DND-41 (cell line): Measurements from ENCODE around the gene KIT.

ENCODE experiments used
- ATAC-seq: fragments of 200-7000 bp; cut with Tn5 transposase; 3 replicates; pipeline ENCODE4 v1.9.1; 2021; ENCODE audit warnings: low read depth; ENCODE audit not compliant: insufficient read depth
- DNase-seq: peaks from one replicate; pipeline ENCODE4 v3.0.0-alpha.2; 2020
- H2AFZ ChIP-seq: 2 replicates; pipeline ENCODE4 v1.6.0; 2012; ENCODE audit warnings: low read depth, low read length
- H3K27ac ChIP-seq: 2 replicates; pipeline ENCODE4 v1.5.1; 2012; ENCODE audit warnings: low read length, inconsistent platforms
- H3K27me3 ChIP-seq: fragments of 200-600 bp; sonication (generic); 2 replicates; pipeline ENCODE4 v1.6.0; 2012; ENCODE audit warnings: low read length, mild to moderate bottlenecking, inconsistent platforms; ENCODE audit not compliant: insufficient read depth, poor library complexity
- H3K36me3 ChIP-seq: 2 replicates; pipeline ENCODE4 v1.5.1; 2012; ENCODE audit warnings: low read length, inconsistent platforms; ENCODE audit not compliant: insufficient read depth
- H3K4me1 ChIP-seq: 2 replicates; pipeline ENCODE4 v1.5.1; 2012; ENCODE audit warnings: mild to moderate bottlenecking, low read length; ENCODE audit not compliant: insufficient read depth
- H3K4me2 ChIP-seq: 2 replicates; pipeline ENCODE4 v1.6.0; 2012; ENCODE audit warnings: mild to moderate bottlenecking, moderate library complexity, low read length, inconsistent platforms; ENCODE audit not compliant: insufficient read depth
- H3K4me3 ChIP-seq, 2 experiments: fragments of 200-600 bp in 1 of 2; shearing (Covaris generic) in 1 of 2; 2 replicates each; pipeline ENCODE4 v1.5.1; 2012 to 2016; ENCODE audit warnings: inconsistent platforms in 2 of 2, low read length in 2 of 2, mild to moderate bottlenecking in 2 of 2, low read depth in 1 of 2, moderate library complexity in 1 of 2
- H3K79me2 ChIP-seq: 2 replicates; pipeline ENCODE4 v1.6.0; 2012; ENCODE audit warnings: low read length, inconsistent platforms; ENCODE audit not compliant: insufficient read depth
- H3K9ac ChIP-seq: 2 replicates; pipeline ENCODE4 v1.6.0; 2012; ENCODE audit warnings: low read depth, mild to moderate bottlenecking, inconsistent platforms, low read length, moderate library complexity
- H3K9me3 ChIP-seq: 2 replicates; pipeline ENCODE4 v1.5.1; 2012; ENCODE audit warnings: low read length, moderate library complexity, mild to moderate bottlenecking, inconsistent platforms; ENCODE audit not compliant: insufficient read depth, severe bottlenecking
- H4K20me1 ChIP-seq: 2 replicates; pipeline ENCODE4 v1.6.0; 2012; ENCODE audit warnings: low read length; ENCODE audit not compliant: insufficient read depth
- CTCF ChIP-seq: IDR thresholded peaks from 2 replicates; pipeline ENCODE4 v1.5.1; 2012; ENCODE audit warnings: borderline replicate concordance, low read length, moderate library complexity, mild to moderate bottlenecking; ENCODE audit not compliant: poor library complexity, severe bottlenecking; ENCODE audit errors: extremely low read depth
- EZH2 ChIP-seq: IDR thresholded peaks from 3 replicates; pipeline ENCODE4 v1.6.1; 2012; ENCODE audit warnings: borderline replicate concordance, low read depth, mild to moderate bottlenecking, moderate library complexity, low read length, inconsistent platforms; ENCODE audit not compliant: severe bottlenecking

KIT gene

GRCh38 chr4:54731976-54732375, 74.2 kb downstream of the KIT start:
- H3K9me3 ChIP-seq, result no peaks in the 10 kb centered on the region
- H3K9ac ChIP-seq, result no peak overlapping the region
- H3K4me1 ChIP-seq, result no peaks in the 10 kb centered on the region
- no peaks in the 10 kb centered on the region for H4K20me1 ChIP-seq
- no peak overlapping the region for H3K27ac ChIP-seq
- H3K4me3 ChIP-seq, result no peak overlapping the region
- TF ChIP-seq EZH2 (no peak), CTCF (no peak)
- no peaks in the 10 kb centered on the region for H3K36me3 ChIP-seq
- no peak overlapping the region for H3K4me2 ChIP-seq
- ATAC-seq, result no peak
- H2AFZ ChIP-seq, result no peak overlapping the region
- H3K27me3 ChIP-seq, result no peaks in the 10 kb centered on the region
- no peak for DNase-seq
- H3K79me2 ChIP-seq, result no peaks in the 10 kb centered on the region

- Histone ChIP-seq H3K79me2 (no peaks in the 10 kb centered on the region), H3K4me1 (no peaks in the 10 kb centered on the region), H4K20me1 (no peaks in the 10 kb centered on the region), H3K9me3 (no peaks in the 10 kb centered on the region), H3K4me3 (no peak overlapping the region), H3K9ac (no peak overlapping the region), H3K27me3 (no peaks in the 10 kb centered on the region), H2AFZ (no peak overlapping the region), H3K4me2 (no peak overlapping the region), H3K27ac (no peak overlapping the region), H3K36me3 (no peaks in the 10 kb centered on the region)
- ATAC-seq (no peak), DNase-seq (no peak)
- TF ChIP-seq CTCF (no peak), EZH2 (no peak)
These were observed 79.7 kb downstream of the KIT start for GRCh38 chr4:54737421-54737820.

GRCh38 chr4:54741202-54741601, 83.4 kb downstream of the KIT start:
- no peaks in the 10 kb centered on the region for H3K4me1 ChIP-seq
- H3K4me2 ChIP-seq, result no peak overlapping the region
- no peaks in the 10 kb centered on the region for H3K9me3 ChIP-seq
- H3K36me3 ChIP-seq, result no peaks in the 10 kb centered on the region
- H2AFZ ChIP-seq, result no peak overlapping the region
- H3K27me3 ChIP-seq, result no peaks in the 10 kb centered on the region
- H3K27ac ChIP-seq, result no peak overlapping the region
- TF ChIP-seq EZH2, result no peak
- TF ChIP-seq CTCF, result no peak
- H3K79me2 ChIP-seq, result no peaks in the 10 kb centered on the region
- H3K9ac ChIP-seq, result no peak overlapping the region
- no peaks in the 10 kb centered on the region for H4K20me1 ChIP-seq
- ATAC-seq (no peak), DNase-seq (no peak)
- H3K4me3 ChIP-seq, result no peak overlapping the region
